GM12864 (cell line): ENCODE results near the gene PID1.

Experiments used
- DNase-seq: peaks from one replicate; pipeline ENCODE4 v3.0.0-alpha.2; 2011; ENCODE audit warnings: low read depth
- H3K4me3 ChIP-seq: 2 replicates; pipeline ENCODE4 v1.5.1; 2011; ENCODE audit warnings: mild to moderate bottlenecking, low read depth, low read length, control low read depth
- TF ChIP-seq, protein P1 (sequence below): IDR thresholded peaks from 2 replicates; pipeline ENCODE4 v1.5.1; 2011; ENCODE audit warnings: low read depth, mild to moderate bottlenecking, moderate library complexity, low read length, control low read depth, inconsistent platforms; ENCODE audit errors: missing control alignments

Gene PID1

DNA sequence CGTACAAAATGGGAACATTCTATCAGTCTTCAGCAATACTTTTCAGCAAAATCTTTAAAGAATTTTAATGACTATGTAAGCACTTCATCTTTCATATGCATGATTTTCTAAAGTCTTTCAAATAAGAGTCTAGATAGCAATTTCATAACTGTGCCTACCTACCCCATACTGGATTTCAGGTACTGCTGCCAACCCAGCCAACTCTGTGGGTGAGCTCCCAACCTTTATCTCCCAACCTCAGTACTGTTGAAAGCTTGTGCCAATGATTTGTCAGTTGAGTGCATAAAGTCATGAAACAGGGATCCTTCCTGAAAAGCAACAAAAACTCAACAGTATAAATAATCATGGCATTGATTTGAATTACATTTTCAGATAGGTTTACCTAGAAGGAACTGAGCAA lies 296.9 kb downstream of the PID1 start:
- H3K4me3 ChIP-seq, result no peak overlapping the region
- DNase-seq, result no peak
- TF ChIP-seq, protein P1, sequence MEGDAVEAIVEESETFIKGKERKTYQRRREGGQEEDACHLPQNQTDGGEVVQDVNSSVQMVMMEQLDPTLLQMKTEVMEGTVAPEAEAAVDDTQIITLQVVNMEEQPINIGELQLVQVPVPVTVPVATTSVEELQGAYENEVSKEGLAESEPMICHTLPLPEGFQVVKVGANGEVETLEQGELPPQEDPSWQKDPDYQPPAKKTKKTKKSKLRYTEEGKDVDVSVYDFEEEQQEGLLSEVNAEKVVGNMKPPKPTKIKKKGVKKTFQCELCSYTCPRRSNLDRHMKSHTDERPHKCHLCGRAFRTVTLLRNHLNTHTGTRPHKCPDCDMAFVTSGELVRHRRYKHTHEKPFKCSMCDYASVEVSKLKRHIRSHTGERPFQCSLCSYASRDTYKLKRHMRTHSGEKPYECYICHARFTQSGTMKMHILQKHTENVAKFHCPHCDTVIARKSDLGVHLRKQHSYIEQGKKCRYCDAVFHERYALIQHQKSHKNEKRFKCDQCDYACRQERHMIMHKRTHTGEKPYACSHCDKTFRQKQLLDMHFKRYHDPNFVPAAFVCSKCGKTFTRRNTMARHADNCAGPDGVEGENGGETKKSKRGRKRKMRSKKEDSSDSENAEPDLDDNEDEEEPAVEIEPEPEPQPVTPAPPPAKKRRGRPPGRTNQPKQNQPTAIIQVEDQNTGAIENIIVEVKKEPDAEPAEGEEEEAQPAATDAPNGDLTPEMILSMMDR, result no peak
